ENCODE data around the gene IFRD2. TPM values are rescaled to one million over a fixed set of nuclear protein-coding genes. Genes with fewer than 3 reads are reported as not detected.

IFRD2 gene
- total RNA-seq, 1 donor from 2014 or later: 40.2 TPM

DNA sequence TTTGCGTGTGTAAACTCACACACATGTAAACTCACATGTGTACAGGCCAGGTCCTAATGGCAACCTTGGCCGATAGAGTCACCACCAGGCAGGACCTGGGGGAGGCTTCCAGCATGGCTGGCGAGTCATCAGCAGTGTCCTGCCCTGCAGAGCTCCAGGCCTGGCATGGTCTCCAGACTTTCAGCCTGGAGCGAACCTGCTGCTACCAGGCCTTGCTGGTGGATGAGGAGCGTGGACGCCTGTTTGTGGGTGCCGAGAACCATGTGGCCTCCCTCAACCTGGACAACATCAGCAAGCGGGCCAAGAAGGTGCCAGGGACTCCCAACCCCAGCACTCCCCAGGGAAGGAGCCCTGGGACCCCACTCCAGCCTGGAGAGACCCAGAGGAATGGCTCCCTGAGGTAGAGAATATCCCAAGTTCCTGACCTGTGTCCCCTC, 22.2 kb downstream of the IFRD2 start:
- peak overlapping the region; percentile 100 for H3K27ac Mint-ChIP-seq
- TF ChIP-seq, protein P1, sequence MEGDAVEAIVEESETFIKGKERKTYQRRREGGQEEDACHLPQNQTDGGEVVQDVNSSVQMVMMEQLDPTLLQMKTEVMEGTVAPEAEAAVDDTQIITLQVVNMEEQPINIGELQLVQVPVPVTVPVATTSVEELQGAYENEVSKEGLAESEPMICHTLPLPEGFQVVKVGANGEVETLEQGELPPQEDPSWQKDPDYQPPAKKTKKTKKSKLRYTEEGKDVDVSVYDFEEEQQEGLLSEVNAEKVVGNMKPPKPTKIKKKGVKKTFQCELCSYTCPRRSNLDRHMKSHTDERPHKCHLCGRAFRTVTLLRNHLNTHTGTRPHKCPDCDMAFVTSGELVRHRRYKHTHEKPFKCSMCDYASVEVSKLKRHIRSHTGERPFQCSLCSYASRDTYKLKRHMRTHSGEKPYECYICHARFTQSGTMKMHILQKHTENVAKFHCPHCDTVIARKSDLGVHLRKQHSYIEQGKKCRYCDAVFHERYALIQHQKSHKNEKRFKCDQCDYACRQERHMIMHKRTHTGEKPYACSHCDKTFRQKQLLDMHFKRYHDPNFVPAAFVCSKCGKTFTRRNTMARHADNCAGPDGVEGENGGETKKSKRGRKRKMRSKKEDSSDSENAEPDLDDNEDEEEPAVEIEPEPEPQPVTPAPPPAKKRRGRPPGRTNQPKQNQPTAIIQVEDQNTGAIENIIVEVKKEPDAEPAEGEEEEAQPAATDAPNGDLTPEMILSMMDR (IDR thresholded peaks at IDR 0.05; ENCODE audit: unreplicated experiment): no peak
- peaks cover 9% of the 10 kb centered on the region for H3K36me3 Mint-ChIP-seq

DNA sequence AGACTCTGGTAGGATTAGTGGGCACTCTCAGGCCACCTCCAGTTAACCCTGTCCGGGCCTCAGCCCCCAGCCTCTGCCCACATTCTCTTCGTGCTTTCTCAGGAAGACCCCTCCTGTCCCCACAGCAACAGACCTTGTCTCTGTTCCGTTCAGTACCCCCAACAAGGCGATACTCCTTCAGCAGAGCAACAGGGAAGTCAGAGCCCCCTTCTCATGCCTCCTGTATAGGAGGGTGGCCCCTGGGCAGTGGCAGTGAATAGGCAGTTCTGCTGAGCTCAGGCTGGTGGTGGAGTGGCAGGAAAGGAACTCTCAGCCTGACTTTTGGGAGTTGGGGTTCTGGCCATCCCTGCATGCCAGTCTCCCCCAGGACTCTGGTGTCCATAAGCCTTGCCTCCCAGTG, 22.8 kb downstream of the IFRD2 start:
- DNase-seq (ENCODE audit: low spot score in 2 of 2, unreplicated experiment in 2 of 2): no peak
- TF ChIP-seq, protein P1 (IDR thresholded peaks at IDR 0.05; ENCODE audit: unreplicated experiment): no peak
- Mint-ChIP-seq H3K9me3 (no peaks in the 10 kb centered on the region), H3K4me1 (peaks cover 78% of the 10 kb centered on the region), H3K27ac (peak overlapping the region; percentile 100), H3K27me3 (ENCODE audit: low read depth) (peaks cover 12% of the 10 kb centered on the region), H3K36me3 (peaks cover 7% of the 10 kb centered on the region), H3K4me3 (peak overlapping the region; percentile 72)

More for the DNA sequence above, 22.2 kb downstream of the IFRD2 start:
- DNase-seq (ENCODE audit: low spot score in 2 of 2, unreplicated experiment in 2 of 2): no peak
- Mint-ChIP-seq H3K27me3 (ENCODE audit: low read depth) (peaks cover 16% of the 10 kb centered on the region), H3K4me3 (peak overlapping the region; percentile 72), H3K9me3 (no peaks in the 10 kb centered on the region), H3K4me1 (peaks cover 75% of the 10 kb centered on the region)

DNA sequence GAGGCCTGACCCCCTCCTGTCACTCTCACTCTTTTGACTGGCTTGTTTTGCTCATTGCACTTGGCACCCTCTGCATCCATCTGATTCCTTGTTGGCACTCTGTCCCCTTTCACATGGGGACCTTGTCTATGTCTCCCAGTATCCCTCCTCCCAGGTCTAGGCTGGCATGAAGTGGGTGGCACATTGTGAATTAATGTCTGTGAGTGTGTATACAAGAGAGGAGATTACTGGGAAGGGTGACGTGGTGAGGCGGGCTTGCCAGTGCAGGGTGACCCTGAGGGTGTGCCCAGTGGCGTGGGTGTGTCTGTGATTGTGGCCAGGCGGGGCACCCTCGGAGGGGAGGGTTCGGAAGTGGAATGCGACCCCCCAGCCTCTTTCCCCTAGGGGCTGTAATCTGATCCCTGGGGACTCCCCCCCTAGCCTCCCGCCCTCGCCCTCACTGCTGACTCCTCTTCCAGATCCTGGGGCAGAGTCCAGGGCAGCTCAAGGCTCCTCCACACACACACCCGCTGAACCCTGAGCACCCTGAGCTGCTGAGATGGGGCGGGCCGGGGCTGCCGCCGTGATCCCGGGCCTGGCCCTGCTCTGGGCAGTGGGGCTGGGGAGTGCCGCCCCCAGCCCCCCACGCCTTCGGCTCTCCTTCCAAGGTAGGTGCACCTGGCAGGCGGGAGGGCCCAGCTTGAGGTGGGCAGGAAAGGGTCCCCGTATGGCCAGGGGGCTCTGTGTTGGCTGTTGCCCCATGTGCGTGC, 23.4 kb downstream of the IFRD2 start, which contains the start of gene SEMA3B:
TSS of gene SEMA3B (plus strand) at position 445 of the 749 bp plus-strand sequence. CDS start at position 539, 94 bp downstream.
- peak within 1 kb of the TSS; percentile 100 for H3K27ac Mint-ChIP-seq
- H3K36me3 Mint-ChIP-seq: peaks cover 3% of the 10 kb centered on the region
- H3K4me3 Mint-ChIP-seq: peak within 1 kb of the TSS; percentile 72
- TF ChIP-seq, protein P1 (IDR thresholded peaks at IDR 0.05; ENCODE audit: unreplicated experiment): no peak
- peaks cover 80% of the 10 kb centered on the region for H3K4me1 Mint-ChIP-seq
- peaks cover 6% of the 10 kb centered on the region for H3K27me3 Mint-ChIP-seq (ENCODE audit: low read depth)
- no peak for DNase-seq (ENCODE audit: low spot score in 2 of 2, unreplicated experiment in 2 of 2)
- H3K9me3 Mint-ChIP-seq: no peaks in the 10 kb centered on the region

DNA sequence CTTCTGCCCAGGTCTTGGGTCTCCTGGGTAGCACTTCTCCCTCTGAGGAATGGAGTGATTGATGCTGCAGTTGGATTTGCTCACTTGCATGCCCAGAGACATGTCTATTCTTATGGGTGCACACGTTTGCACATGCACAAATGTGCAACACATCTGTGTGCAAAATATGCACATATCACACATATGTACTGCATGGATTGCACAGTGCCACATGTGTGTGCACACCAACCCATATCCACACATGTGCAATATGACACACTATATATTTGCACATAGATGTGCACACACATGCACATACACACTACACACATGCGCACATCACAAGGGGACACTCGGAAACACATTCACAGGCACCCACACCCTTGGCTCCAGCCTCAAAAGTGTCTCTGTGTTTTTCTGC, 24.0 kb downstream of the IFRD2 start:
- Mint-ChIP-seq H3K27ac (peak overlapping the region; percentile 100), H3K4me3 (peak overlapping the region; percentile 72), H3K4me1 (peaks cover 82% of the 10 kb centered on the region), H3K36me3 (peaks cover 3% of the 10 kb centered on the region), H3K27me3 (ENCODE audit: low read depth) (peaks cover 4% of the 10 kb centered on the region), H3K9me3 (no peaks in the 10 kb centered on the region)
- DNase-seq (ENCODE audit: low spot score in 2 of 2, unreplicated experiment in 2 of 2): no peak
- TF ChIP-seq, protein P1 (IDR thresholded peaks at IDR 0.05; ENCODE audit: unreplicated experiment): no peak

DNA sequence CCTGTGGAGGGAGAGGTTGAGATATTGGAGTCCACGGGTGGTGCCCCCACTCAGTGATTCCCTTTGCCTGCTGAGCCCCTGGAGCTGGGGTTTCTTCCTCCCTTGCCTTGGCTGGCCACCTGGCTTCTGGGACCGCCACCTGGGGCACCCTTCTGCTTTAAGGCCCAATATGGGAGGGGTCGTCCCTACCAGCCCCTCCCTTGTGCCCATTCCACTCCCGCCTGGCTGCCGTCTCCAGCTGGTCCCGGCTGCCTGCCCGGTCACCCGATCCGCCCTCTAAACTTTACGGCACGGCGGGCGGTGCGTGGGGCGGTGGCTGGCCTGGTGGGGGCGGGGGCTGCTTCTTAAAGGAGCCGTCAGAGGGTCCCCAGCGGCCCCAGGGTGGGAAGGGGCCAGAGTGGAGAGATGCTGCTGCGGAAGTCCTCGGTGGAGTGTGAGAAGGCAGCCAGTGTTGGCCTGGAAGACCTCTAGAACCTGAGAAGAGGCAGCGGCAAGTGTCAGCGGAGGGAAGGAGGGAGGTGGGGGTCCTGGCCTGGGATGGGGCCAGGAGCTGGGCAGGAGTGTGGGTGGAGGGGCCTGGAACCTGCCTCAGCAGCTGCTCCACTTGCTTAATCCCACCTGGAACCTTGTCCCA, 24.8 kb downstream of the IFRD2 start:
- H3K4me3 Mint-ChIP-seq: peak overlapping the region; percentile 72
- DNase-seq (ENCODE audit: low spot score in 2 of 2, unreplicated experiment in 2 of 2): no peak
- H3K27me3 Mint-ChIP-seq (ENCODE audit: low read depth): no peaks in the 10 kb centered on the region
- H3K27ac Mint-ChIP-seq: peak overlapping the region; percentile 100
- no peaks in the 10 kb centered on the region for H3K9me3 Mint-ChIP-seq
- H3K36me3 Mint-ChIP-seq: no peaks in the 10 kb centered on the region
- peaks cover 79% of the 10 kb centered on the region for H3K4me1 Mint-ChIP-seq
- TF ChIP-seq, protein P1 (IDR thresholded peaks at IDR 0.05; ENCODE audit: unreplicated experiment): no peak

All from mesothelial cell of epicardium (in vitro differentiated cells).